ENCODE measurements around the gene OR51B2.
"Not testable (repeated sequence)": the region's sequence is repeated elsewhere in the genome, so short reads cannot be mapped to it uniquely, and the experiment has no call there.

OR51B2 gene

DNA sequence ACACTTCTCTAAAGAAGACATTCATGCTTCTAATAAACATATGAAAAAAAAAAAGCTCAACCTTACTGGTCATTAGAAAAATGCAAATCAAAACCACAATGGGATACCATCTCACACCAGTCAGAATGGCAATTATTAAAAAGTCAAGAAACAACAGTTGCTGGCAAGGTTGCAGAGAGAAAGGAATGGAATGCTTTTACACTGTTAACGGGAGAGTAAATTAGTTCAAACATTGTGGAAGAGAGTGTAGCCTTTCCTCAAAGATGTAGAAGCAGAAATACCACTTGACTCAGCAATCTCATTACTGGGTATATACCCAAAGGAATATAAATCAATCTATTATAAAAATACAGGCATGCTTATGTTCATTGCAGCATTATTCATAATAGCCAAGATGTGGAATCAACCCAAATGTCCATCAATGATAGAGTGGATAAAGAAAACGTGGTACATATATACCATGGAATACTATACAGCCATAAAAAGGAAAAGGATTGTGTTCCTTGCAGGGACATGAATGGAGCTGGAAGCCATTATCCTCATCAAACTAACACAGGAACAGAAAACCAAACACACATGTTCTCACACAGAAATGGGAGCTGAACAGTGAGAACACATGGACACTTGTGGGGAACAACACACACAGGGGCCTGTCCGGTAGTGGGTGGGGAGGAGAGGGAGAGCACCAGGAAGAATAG, 10.6 kb downstream of the OR51B2 start:
- DNase-seq (ENCODE audit: low spot score) = not testable (repeated sequence)

DNA sequence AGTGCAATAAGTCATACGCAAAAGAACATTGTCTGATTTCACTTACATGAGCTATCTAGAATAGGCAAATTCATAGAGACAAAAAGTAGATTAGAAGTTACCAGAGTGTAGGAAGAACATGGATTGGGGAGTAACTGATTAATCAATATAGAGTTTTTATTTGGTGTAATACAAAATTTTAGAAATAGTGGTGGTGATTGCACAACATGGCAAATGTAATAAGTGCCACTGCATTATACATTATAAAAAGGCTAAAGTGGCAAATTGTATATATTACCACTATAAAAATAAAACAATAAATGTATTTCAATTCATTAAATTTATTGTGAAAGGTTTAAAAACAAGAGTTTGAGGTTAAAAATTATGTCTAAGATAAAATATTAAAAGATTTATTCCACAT, 13.7 kb downstream of the OR51B2 start:
- DNase-seq (ENCODE audit: low spot score) = no peak

DNA sequence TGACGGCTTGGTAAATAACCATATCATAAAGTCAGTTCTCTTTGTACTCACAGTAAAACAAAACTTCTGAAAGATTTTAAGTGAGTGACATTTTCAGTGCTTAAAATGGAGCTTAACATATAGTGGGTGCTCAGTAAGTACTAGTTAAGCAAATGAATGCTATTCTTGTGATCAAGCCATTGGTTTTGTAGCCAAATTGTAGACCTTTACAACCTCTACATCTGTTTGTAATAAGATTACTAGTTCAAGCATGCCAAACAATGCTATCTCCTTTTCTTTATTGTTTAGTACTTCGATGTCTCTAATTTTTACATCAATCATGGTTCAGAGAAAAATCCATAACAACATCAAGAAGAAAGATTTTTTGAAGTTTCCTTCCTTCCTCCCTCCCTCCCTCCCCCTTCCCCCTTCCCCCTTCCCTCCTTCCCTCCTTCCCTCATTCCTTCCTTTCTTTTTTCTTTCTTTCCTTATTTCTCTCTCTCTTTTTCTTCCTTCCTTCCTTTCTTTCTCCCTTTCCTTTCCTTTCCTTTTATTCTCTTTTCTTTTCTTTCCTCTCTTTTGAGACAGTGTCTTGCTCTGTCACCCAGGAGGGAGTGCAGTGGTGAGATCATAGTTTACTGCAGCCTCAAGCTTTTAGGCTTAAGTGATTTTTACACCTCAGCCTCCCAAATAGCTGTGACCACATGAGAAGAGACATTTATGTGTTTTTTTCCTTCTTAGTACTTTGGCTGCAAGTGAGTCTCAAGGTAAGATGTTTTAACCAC, 16.7 kb downstream of the OR51B2 start:
- no peak for DNase-seq (ENCODE audit: low spot score)

DNA sequence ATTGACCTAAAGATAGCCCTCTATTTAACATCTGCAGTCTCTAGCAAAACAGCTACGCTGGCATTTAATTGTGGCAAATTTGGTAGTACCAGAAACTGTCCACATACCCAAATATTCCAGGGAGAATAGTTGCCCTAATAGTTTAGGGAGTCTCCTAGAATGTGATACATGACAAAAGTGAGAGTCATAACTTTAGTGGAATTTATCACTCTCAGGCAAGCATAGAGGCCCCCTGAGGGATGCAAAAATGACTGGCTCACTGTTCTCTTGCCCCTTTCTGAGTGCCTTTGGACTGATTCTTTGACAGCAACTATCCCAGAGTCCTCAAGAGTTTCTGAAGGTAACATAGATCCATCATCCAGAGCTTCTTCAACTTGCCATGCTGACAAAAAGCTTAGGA, 20.1 kb downstream of the OR51B2 start:
- DNase-seq (ENCODE audit: low spot score) = no peak

DNA sequence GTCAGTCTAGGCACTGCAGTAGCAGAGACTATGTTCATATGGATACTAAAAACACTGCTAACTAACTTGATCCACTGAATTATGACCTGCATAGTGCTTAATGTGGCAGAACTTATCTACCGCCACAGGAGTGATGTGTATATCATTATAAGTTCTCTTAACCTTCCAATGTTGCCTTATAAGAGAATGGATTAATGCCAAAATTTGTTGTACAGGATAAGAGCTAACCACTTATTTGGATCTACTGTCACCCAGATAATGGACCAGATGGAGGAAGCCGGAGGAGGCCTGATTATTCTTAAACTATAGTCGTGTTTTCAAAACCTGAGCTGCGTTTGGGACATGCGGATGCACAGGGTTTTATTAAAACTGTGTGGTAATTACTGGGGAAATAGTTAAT, 20.5 kb downstream of the OR51B2 start:
- DNase-seq (ENCODE audit: low spot score) = no peak

DNA sequence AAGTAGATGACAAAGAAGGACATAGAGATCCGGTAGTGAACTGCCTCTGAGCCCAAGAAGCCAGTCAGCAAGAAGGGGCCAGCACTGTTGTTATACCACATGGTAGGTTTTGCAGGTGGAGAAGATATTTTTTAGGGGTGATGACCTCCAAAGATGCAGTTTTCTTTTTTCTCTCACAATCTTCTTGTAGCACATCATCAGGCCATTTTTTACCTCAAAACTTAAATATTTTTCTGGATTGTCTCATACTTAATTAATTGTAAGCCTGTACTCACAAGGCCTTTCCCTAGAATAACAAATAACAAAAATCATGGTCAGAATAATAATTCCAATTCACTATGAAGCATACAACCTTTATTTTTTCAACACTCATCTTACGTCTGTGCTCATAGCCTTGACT, 22.3 kb downstream of the OR51B2 start, which contains the start of gene OR51B4:
Gene OR51B4 (minus strand): TSS at position 101 of the 400 bp plus-strand sequence. CDS start 0 bp downstream, at position 101.
- no peak for DNase-seq (ENCODE audit: low spot score)

DNA sequence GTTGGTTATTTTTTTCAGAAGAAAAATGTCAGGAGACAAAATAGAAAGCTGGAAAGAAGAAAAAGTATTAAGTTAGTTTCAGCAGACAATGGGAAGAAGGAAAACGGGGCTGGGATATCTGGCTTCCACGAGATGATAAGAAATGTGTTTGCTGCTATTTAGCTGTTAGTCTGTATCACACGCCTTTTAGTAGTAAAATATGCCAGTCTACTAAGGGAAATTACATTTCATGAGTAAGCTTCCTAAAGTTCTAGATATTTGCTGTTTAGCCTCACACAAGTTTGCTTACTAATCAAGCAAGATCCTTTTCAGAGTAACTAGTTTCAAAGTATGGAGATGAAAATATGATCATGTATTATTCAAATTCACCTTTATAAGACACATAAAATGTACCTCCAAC, 23.8 kb downstream of the OR51B2 start:
- DNase-seq (ENCODE audit: low spot score) = no peak

DNA sequence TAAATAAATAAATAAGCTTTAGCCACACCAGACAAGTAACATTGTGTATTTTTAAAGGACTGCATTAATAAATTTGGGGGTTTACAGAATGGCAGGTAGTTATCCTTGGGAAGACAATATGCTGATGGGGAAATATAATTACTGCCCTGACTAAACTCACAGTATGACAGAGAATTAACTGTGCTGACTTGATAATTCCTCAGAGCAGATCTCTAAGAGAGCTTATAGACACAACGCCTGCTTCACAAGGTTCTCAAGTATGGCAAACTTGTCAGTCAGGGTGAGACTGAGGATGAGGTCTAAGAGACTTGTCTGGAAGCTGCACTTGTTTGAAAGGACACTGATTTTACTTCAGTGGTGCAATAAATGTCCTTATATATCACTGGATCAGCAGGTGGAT, 25.6 kb downstream of the OR51B2 start:
- DNase-seq (ENCODE audit: low spot score) = no peak

DNA sequence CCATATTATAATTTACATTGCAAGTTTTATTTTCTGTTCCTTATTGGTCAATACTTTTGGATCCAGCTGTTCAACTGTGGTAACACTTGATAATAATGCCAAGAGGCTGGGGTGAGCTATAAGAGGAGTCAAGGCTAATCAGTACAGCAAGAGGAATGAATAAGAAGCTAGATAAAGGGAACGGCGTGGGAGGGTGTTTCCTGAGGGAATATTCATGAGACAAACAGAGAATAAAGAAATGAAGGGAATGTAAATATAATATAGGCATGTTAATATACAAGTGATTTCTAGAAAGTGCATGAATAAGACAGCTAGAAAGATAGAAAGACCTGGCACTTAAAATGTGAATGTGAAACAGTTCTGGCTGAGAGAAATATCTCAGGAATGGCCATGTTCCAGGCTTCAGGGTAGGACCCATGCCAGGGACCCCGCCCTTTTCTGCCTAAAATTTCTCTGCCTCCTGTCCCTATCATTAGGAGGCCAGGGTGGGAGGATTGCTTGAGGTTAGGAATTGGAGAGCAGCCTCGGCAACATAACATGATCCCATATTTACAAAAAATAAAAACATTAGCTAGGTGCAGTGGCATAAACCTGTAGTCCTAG, 26.3 kb downstream of the OR51B2 start:
- DNase-seq (ENCODE audit: low spot score) = no peak

DNA sequence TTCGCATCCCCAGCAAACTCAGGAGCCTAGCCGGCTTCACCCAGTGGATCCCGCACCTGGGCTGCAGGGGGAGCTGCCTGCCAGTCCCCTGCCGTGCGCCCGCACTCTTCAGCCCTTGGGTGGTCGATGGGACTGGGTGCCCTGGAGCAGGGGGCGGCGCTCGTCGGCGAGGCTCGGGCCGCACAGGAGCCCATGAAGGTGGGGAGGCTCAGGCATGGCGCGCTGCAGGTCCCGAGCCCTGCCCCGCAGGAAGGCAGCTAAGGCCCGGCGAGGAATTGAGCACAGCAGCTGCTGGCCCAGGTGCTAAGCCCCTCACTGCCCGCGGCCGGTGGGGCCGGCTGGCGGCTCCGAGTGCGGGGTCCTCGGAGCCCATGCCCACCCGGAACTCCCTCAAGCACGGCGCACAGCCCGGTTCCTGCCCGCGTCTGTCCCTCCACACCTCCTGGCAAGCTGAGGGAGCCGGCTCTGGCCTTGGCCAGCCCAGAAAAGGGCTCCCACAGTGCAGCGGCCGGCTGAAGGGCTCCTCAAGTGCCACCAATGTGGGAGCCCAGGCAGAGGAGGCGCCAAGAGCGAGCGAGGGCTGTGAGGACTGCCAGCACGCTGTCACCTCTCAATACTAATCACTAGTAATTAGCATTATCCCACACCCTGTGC, 29.6 kb downstream of the OR51B2 start:
- not testable (repeated sequence) for DNase-seq (ENCODE audit: low spot score)

DNA sequence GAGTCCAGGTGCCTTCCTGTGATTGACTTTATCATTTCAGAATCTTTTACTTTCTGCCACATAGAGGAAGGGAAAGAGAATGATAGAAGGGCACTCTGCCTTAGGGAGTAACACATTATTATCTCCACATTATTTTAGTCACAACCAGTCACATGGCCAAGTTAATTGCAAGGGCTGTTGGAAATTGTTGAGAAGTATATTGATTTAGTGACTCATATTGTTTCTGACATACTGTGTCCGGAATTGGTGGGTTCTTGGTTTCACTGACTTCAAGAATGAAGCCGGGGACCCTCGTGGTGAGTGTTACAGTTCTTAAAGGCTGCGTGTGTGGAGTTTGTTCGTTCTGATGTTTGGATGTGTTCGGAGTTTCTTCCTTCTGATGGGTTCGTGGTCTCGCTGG, 31.1 kb downstream of the OR51B2 start:
- no peak for DNase-seq (ENCODE audit: low spot score)

DNA sequence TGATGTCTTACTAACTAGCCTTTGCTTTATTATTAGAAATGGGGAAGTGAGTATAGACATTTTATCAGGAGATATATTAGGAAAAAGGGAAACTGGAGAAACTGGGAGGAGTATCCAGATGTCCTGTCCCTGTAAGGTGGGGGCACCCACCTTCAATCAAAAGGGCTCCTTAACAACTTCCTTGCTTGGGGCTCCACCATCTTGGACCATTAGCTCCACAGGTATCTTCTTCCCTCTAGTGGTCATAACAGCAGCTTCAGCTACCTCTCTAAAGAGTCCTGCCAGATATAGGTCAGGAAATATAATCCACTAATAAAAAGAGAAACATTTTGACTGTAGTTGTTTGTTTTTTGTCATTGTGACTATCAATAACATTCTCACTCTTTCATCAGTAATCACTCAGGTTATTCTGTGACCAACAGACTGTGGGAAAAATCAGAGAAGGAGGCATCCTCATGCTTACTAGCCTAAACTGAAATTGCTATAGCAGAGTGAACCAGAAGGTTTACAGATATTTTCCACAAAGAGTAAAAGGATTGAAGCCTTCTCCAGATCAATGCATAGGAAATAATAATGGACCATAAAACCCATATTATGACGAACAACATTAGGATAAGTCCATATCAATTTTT, 32.8 kb downstream of the OR51B2 start:
- peak; percentile 29 for DNase-seq (ENCODE audit: low spot score)

DNA sequence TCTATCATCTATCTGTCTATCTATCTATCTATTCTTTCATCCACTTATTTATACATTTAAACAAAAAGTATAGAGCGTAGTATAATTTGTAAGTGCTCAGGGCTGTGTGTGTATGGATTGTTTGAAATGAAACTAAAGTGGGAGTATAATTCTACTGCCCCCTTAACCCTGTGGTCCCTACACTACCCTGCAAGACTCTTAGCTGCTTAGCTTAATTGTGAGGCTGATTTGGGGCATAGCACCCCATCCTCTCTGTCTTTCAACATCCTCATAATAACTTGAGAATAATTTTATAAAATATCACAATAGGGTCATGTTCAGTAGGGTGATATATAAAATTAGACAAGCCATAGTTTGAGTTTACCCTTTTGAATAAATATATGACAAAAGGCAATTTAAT, 34.0 kb downstream of the OR51B2 start:
- no peak for DNase-seq (ENCODE audit: low spot score)

DNA sequence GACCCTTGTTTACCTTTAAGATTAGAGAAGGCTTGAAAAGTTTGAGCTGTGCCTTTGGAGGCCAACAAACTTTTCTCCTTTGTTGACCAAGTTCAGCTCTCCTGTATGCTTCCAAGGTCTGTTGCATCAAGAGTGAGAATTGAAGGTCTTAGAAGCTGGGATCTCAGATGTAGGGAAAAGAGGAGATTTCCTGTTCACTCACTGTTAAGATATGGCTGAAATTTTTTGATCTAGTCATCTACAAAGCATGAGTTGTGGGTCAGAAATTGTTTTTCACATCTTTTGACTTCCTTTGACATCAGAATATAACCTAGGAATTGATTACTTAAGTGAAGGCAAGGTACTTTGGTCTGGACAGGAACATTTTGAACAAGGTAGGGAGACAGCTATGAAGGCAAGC, 34.4 kb downstream of the OR51B2 start:
- DNase-seq (ENCODE audit: low spot score) = no peak

DNA sequence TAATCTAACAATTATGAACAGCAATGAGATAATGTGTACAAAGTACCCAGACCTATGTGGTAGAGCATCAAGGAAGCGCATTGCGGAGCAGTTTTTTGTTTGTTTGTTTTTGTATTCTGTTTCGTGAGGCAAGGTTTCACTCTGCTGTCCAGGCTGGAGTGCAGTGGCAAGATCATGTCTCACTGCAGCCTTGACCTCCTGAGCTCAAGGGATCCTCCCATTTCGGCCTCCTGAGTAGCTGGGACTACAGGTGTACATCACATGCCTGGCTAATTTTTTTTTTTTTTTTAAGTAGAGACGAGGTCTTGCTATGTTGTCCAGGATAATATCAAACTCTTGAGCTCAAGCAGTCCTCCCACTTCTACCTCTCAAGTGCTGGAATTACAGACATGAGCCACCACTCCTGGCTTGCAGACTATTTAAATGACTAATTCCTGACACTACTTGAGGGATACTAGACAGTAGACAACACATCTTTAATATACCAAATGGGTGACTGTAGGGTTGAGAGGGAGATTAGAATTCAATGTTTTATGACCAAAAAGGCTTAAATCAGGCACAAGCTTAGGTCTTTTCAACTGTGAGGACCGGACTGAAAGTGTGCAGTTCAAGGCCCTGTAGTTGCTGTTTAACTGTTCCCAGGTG, 35.1 kb downstream of the OR51B2 start:
- DNase-seq (ENCODE audit: low spot score) = no peak

DNA sequence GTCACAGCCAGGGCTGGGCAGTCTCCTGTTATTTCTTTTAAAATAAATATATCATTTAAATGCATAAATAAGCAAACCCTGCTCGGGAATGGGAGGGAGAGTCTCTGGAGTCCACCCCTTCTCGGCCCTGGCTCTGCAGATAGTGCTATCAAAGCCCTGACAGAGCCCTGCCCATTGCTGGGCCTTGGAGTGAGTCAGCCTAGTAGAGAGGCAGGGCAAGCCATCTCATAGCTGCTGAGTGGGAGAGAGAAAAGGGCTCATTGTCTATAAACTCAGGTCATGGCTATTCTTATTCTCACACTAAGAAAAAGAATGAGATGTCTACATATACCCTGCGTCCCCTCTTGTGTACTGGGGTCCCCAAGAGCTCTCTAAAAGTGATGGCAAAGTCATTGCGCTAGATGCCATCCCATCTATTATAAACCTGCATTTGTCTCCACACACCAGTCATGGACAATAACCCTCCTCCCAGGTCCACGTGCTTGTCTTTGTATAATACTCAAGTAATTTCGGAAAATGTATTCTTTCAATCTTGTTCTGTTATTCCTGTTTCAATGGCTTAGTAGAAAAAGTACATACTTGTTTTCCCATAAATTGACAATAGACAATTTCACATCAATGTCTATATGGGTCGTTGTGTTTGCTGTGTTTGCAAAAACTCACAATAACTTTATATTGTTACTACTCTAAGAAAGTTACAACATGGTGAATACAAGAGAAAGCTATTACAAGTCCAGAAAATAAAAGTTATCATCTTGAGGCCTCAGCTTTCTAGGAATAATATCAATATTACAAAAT, 35.8 kb downstream of the OR51B2 start:
- DNase-seq (ENCODE audit: low spot score) = no peak

DNA sequence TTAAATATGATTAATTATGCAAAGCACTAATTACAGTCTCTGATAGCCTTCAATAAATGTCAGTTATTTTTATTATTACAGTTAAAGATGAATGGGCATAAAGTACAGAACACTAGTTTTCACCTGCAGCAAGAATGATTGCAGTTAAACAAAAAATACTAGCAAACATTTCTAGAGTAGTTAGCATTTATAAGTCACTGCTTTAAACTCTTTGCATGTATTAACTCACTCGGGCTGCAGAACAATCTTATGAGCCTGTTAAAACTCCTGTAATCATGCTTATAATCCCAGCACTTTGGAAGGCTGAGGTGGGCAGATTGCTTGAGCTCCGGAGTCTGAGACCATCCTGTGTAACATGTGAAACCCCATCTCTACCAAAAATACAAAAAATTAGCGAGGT, 37.2 kb downstream of the OR51B2 start:
- no peak for DNase-seq (ENCODE audit: low spot score)

DNA sequence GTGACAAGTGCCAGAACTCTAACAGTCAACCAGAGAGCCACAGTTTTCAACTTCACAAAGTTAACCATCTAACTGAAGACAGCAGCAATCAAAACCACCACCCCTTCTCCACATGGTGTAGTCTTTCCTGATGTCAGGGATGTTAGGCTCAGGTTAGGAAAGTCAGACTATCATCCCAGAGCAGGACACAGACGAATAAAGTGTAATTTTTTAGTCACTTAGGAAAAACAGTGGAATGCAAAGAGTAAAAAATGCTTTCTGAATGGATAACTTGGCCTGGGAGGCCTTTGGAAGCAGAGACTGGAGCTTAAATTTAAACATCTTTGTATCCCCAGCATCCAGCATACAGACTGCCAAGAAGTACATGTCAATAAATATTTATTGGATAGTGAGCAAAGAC, 37.7 kb downstream of the OR51B2 start:
- DNase-seq (ENCODE audit: low spot score) = no peak

DNA sequence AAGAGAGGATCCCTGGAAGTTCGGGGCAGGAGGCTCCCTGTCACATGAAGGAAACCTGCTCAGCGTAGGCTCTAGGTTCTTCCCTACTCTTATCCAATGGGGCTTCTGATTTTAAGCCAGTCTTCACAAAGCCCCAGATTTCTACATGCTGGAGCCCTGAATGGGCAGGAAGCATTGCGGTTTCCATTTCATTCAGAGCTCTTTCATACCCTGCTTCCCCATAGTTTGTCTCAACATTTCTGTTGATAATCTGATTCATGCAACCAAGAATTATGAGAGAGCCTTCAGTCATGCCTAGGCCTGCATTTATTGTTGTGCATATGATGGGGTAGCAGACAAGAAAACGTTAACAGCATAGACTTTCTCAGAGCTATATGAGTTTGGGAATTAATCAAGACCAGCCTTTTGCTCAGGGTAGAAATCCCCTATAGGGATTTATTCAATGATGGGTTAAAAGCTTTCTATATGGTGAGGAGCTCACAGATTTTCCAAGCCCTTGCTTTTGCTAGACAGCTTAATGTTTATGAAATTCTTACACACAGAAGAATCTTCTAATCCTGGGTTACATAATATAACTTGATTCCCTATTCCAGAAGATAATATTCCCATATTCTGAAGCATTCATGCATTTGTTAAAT, 38.3 kb downstream of the OR51B2 start:
- no peak for DNase-seq (ENCODE audit: low spot score)

DNA sequence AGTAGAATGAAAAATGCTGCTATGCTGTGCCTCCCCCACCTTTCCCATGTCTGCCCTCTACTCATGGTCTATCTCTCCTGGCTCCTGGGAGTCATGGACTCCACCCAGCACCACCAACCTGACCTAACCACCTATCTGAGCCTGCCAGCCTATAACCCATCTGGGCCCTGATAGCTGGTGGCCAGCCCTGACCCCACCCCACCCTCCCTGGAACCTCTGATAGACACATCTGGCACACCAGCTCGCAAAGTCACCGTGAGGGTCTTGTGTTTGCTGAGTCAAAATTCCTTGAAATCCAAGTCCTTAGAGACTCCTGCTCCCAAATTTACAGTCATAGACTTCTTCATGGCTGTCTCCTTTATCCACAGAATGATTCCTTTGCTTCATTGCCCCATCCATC, 39.5 kb downstream of the OR51B2 start:
- DNase-seq (ENCODE audit: low spot score) = no peak
